A549 treated with RU486 at 1 μM for 4 hours (cell line): Measurements from ENCODE around the gene CACNA1B. TPM values are rescaled to one million over a fixed set of nuclear protein-coding genes. Genes with fewer than 3 reads are reported as not detected.

ENCODE experiments used
- total RNA-seq: library from RNA; stranded (reverse); fragments of 200-300 nt; extraction: Qiagen RNA extraction; gene quantifications from 5 replicates; pipeline ENCODE4 v1.2.3, GENCODE V29; 2022; ENCODE audit warnings: low read depth

CACNA1B gene
- 0.02 to 0.08 TPM (median 0.05 TPM) in 5 replicates for total RNA-seq

GRCh38 chr9:137877506-137878122 lies at the start of gene CACNA1B:
CACNA1B (plus strand) TSS chr9:137877782; CDS start chr9:137877934, 152 bp downstream.

